Left ventricle myocardium inferior (tissue), 1 donor: Measurements from ENCODE around the gene ZNF584. TPM values are rescaled to one million over a fixed set of nuclear protein-coding genes. Genes with fewer than 3 reads are reported as not detected.
A peak's percentile ranks its signal among the peaks of the same experiment; 100 is the strongest.

Source experiments
- DNase-seq: peaks from one replicate; pipeline ENCODE4 v3.0.0-alpha.2; 2020
- H3K27ac ChIP-seq: fragments of 200-600 bp; replicated peaks from 2 replicates; pipeline ENCODE4 v1.8.0; 2021
- H3K27me3 ChIP-seq: fragments of 200-600 bp; 2 replicates; pipeline ENCODE4 v1.8.0; 2021; ENCODE audit warnings: low read depth
- H3K36me3 ChIP-seq: fragments of 200-600 bp; 2 replicates; pipeline ENCODE4 v1.8.0; 2021
- H3K4me1 ChIP-seq: fragments of 200-600 bp; 2 replicates; pipeline ENCODE4 v1.8.0; 2021
- H3K4me3 ChIP-seq: fragments of 200-600 bp; 2 replicates; pipeline ENCODE4 v1.8.0; 2021; ENCODE audit warnings: mild to moderate bottlenecking, moderate library complexity
- H3K9me3 ChIP-seq: fragments of 200-600 bp; replicated peaks from 2 replicates; pipeline ENCODE4 v1.8.0; 2021
- CTCF ChIP-seq: fragments of 200-600 bp; IDR thresholded peaks from 2 replicates; pipeline ENCODE4 v1.8.0; 2021; ENCODE audit warnings: antibody characterized with exemption, mild to moderate bottlenecking, borderline replicate concordance
- intact Hi-C: fragments of 100-400 bp; cut with micrococcal nuclease; formaldehyde crosslinking; loops from one replicate; pipeline ENCODE4 v1.11.0; 2022
- total RNA-seq: library from RNA; stranded (reverse); fragmentation: NEBNext Ultra II Directional; extraction: Animal tissue kit (Norgen Biotek cat#: 25700); gene quantifications from one replicate; pipeline ENCODE4 v1.2.1, GENCODE V29; 2021
- donor health status: DM: no; HTN: yes; CAD: no; lungs with severe emphysema.

Gene ZNF584
- total RNA-seq, 1 donor from 2014 or later, result 16.8 TPM

DNA sequence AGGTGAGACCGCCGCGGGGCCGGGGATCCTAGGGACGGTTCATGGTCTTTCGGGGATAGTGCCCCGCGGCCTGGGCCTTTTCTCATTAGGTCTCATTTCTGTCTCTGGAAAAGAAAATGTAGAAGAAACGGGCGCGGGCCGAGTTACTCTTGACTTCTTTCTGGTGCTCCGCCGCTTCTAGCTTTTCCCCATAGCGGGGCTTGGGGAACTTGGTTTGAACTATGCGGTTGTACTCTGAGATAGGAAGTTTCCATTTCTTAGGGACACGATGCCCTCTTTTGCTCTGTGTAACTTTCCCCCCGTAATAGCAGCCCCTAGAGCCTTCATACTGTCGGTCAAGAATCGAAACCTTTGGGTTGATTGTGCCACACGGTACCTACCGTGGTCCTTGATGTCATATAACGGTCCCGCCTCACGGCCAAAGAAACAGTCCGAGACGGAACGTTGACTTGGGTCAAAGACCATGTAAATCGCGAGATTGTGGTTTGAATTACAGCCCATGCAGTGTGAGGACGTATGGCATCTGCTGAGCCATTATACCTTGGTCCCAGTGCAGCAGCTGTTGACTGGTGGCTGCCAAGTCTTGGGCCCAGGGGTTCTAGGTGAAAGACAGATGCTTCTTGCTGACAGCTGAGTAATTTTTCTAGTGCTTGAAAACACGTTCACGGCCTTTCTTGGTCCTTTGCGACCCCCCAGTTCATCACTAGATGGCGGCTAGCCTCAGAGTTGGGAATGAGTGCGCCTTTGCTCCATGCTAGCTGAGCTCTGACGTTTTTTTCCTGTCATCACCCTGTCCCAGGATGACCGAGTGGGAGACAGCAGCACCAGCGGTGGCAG, 20.9 kb upstream of the ZNF584 start:
- no peak for DNase-seq
- Histone ChIP-seq H3K9me3 (no peaks in the 10 kb centered on the region), H3K36me3 (peaks cover 44% of the 10 kb centered on the region), H3K27me3 (no peaks in the 10 kb centered on the region), H3K4me1 (peaks cover 55% of the 10 kb centered on the region), H3K27ac (peak overlapping the region; percentile 100), H3K4me3 (peak overlapping the region; percentile 71)
- intact Hi-C loops, result no loop called here
- TF ChIP-seq CTCF, result no peak

GRCh38 chr19:58388175-58388526, 20.3 kb upstream of the ZNF584 start:
- peaks cover 50% of the 10 kb centered on the region for H3K36me3 ChIP-seq
- H3K4me3 ChIP-seq, result peak overlapping the region; percentile 71
- H3K27me3 ChIP-seq, result no peaks in the 10 kb centered on the region
- intact Hi-C loops, result no loop called here
- DNase-seq, result no peak
- no peak overlapping the region for H3K27ac ChIP-seq
- TF ChIP-seq CTCF, result no peak
- peaks cover 55% of the 10 kb centered on the region for H3K4me1 ChIP-seq
- H3K9me3 ChIP-seq, result no peaks in the 10 kb centered on the region

DNA sequence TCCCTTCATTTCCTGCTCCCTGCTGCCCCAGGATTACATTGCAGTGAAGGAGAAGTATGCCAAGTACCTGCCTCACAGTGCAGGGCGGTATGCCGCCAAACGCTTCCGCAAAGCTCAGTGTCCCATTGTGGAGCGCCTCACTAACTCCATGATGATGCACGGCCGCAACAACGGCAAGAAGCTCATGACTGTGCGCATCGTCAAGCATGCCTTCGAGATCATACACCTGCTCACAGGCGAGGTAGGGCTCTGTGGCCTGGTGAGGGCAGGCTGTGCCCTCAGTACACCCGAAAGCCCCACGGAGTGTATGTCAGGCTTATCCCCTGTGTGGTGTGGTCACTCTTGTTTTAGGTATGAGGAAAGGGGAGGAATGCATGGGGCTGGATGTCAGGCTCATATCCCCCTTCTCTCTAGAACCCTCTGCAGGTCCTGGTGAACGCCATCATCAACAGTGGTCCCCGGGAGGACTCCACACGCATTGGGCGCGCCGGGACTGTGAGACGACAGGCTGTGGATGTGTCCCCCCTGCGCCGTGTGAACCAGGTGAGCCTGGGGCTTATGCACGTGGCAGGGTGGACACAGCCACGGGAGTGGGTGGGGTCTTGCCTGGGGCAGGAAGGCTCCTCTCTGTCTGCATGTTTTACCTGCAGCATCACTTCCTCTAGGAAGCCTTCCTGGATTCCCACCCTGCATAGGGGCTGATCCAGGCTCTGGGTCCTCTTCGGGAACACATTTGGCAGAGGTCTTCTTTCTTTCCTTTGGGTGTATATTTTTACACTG, 15.3 kb upstream of the ZNF584 start:
- H3K36me3 ChIP-seq, result peaks cover 70% of the 10 kb centered on the region
- intact Hi-C loops, result no loop called here
- DNase-seq, result no peak

DNA sequence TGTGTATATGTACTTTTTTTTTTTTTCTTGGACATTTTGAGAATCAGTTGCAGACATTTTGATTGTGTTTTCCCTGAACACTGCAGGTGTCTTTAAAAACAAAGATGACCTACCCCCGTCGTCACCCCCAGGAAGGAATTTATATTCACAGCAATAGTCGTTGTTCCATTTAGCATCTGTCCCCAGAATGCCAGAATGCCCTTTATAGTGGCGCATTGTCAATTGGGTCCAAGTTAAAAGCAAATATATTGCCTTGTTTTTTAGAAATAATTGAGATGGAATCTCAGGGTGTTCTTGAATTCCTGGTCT, 14.8 kb upstream of the ZNF584 start:
- intact Hi-C loops, result no loop called here
- peaks cover 65% of the 10 kb centered on the region for H3K36me3 ChIP-seq
- DNase-seq, result no peak
- H3K27ac ChIP-seq, result no peak overlapping the region
- no peak overlapping the region for H3K4me3 ChIP-seq
- no peak for TF ChIP-seq CTCF
- peaks cover 34% of the 10 kb centered on the region for H3K27me3 ChIP-seq
- peaks cover 35% of the 10 kb centered on the region for H3K4me1 ChIP-seq
- H3K9me3 ChIP-seq, result no peaks in the 10 kb centered on the region

More for the DNA sequence above, 15.3 kb upstream of the ZNF584 start:
- no peak for TF ChIP-seq CTCF
- Histone ChIP-seq H3K4me3 (no peak overlapping the region), H3K4me1 (peaks cover 40% of the 10 kb centered on the region), H3K27me3 (peaks cover 30% of the 10 kb centered on the region), H3K27ac (no peak overlapping the region), H3K9me3 (no peaks in the 10 kb centered on the region)

DNA sequence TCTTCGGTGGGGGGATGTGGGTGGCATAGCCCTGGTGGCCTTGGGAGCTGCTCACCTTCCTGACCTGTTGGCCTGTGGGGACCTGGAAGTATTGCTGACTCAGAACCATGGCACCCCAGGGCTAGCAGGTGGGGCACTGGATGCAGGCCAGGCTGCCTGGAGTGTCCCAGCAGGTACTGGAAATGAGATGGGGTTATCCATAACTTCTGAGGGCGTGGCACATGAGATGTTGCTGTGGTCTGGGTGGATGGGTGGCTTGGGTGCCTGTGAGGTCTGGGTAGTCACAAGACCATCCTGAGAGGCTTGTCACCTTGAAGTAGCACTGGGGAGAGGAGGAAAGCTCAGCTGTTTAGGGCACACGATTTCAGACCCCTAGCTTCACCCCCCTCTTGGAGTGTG, 13.6 kb upstream of the ZNF584 start:
- Histone ChIP-seq H3K36me3 (peaks cover 54% of the 10 kb centered on the region), H3K4me1 (peaks cover 25% of the 10 kb centered on the region), H3K27me3 (peaks cover 34% of the 10 kb centered on the region), H3K27ac (no peak overlapping the region), H3K4me3 (no peak overlapping the region), H3K9me3 (no peaks in the 10 kb centered on the region)
- no peak for DNase-seq
- intact Hi-C loops, result no loop called here
- TF ChIP-seq CTCF, result no peak
